ENCODE results near the gene MZT2B. TPM values are rescaled to one million over a fixed set of nuclear protein-coding genes. Genes with fewer than 3 reads are reported as not detected.
"Not testable (repeated sequence)": the region's sequence is repeated elsewhere in the genome, so short reads cannot be mapped to it uniquely, and the experiment has no call there.

The MZT2B gene
- total RNA-seq, 1 donor from 2014 or later, result 128 TPM

GRCh38 chr2:130190237-130190636 lies 8.2 kb downstream of the MZT2B start:
- DNase-seq (peak; percentile 45), ATAC-seq (no peak)
- no peak for TF ChIP-seq CTCF (IDR thresholded peaks at IDR 0.05)
- H3K27ac ChIP-seq, result no peak overlapping the region
- no peaks in the 10 kb centered on the region for H3K9me3 ChIP-seq
- no peak overlapping the region for H3K4me3 ChIP-seq
- no peaks in the 10 kb centered on the region for H3K27me3 ChIP-seq
- no peaks in the 10 kb centered on the region for H3K36me3 ChIP-seq
- intact Hi-C loops (cut with DNase I), result no loop called here
- no peaks in the 10 kb centered on the region for H3K4me1 ChIP-seq

- H3K27ac ChIP-seq; H3K9me3 ChIP-seq; intact Hi-C loops (cut with DNase I); H3K4me3 ChIP-seq; H3K4me1 ChIP-seq; H3K36me3 ChIP-seq; ATAC-seq; H3K27me3 ChIP-seq: not testable (repeated sequence)
- DNase-seq, result peak; percentile 20
Measured at GRCh38 chr2:130191319-130191718, 9.3 kb downstream of the MZT2B start.

GRCh38 chr2:130192451-130192850 lies 10.4 kb downstream of the MZT2B start:
- ATAC-seq; H3K27me3 ChIP-seq; H3K36me3 ChIP-seq; H3K4me1 ChIP-seq; H3K9me3 ChIP-seq; H3K27ac ChIP-seq; intact Hi-C loops (cut with DNase I); H3K4me3 ChIP-seq: not testable (repeated sequence)
- DNase-seq, result peak; percentile 25

- H3K36me3 ChIP-seq; H3K27ac ChIP-seq; H3K9me3 ChIP-seq; H3K4me1 ChIP-seq; DNase-seq; intact Hi-C loops (cut with DNase I); H3K27me3 ChIP-seq; ATAC-seq; H3K4me3 ChIP-seq: not testable (repeated sequence)
Measured at GRCh38 chr2:130193824-130194223, 11.8 kb downstream of the MZT2B start.

GRCh38 chr2:130195089-130195635 lies 13.1 kb downstream of the MZT2B start:
- H3K4me1 ChIP-seq; H3K27ac ChIP-seq; H3K4me3 ChIP-seq; intact Hi-C loops (cut with DNase I); H3K27me3 ChIP-seq; DNase-seq; ATAC-seq; H3K36me3 ChIP-seq; H3K9me3 ChIP-seq: not testable (repeated sequence)

GRCh38 chr2:130196052-130196451 lies 14.0 kb downstream of the MZT2B start:
- H3K9me3 ChIP-seq; intact Hi-C loops (cut with DNase I); H3K4me1 ChIP-seq; H3K36me3 ChIP-seq; DNase-seq; H3K27ac ChIP-seq; H3K4me3 ChIP-seq; H3K27me3 ChIP-seq; ATAC-seq: not testable (repeated sequence)

GRCh38 chr2:130198343-130198742 lies 16.3 kb downstream of the MZT2B start, which contains the start of gene TUBA3E:
Gene TUBA3E (minus strand): TSS chr2:130198439. CDS start chr2:130198360, 79 bp downstream.
- TF ChIP-seq CTCF (IDR thresholded peaks at IDR 0.05), result no peak
- Histone ChIP-seq H3K4me1 (no peaks in the 10 kb centered on the region), H3K27me3 (no peaks in the 10 kb centered on the region), H3K9me3 (no peaks in the 10 kb centered on the region), H3K27ac (no peak within 1 kb of the TSS), H3K36me3 (no peaks in the 10 kb centered on the region), H3K4me3 (no peak within 1 kb of the TSS)
- intact Hi-C loops (cut with DNase I), result no loop called here
- ATAC-seq, result no peak
- no peak for DNase-seq

- H3K9me3 ChIP-seq; H3K4me3 ChIP-seq; H3K36me3 ChIP-seq; H3K27me3 ChIP-seq; H3K27ac ChIP-seq; intact Hi-C loops (cut with DNase I); H3K4me1 ChIP-seq; DNase-seq: not testable (repeated sequence)
- peak; percentile 80 for ATAC-seq
Measured at GRCh38 chr2:130202518-130202917, 20.5 kb downstream of the MZT2B start.

GRCh38 chr2:130203150-130203549 lies 21.1 kb downstream of the MZT2B start:
- DNase-seq; H3K36me3 ChIP-seq; H3K9me3 ChIP-seq; H3K27me3 ChIP-seq; intact Hi-C loops (cut with DNase I); H3K27ac ChIP-seq; H3K4me3 ChIP-seq; H3K4me1 ChIP-seq; ATAC-seq: not testable (repeated sequence)

- ATAC-seq; intact Hi-C loops (cut with DNase I); H3K27ac ChIP-seq; H3K27me3 ChIP-seq; H3K4me1 ChIP-seq; H3K4me3 ChIP-seq; H3K9me3 ChIP-seq; DNase-seq; H3K36me3 ChIP-seq: not testable (repeated sequence)
Measured at GRCh38 chr2:130207051-130207450, 25.0 kb downstream of the MZT2B start.

- not testable (repeated sequence) for H3K4me3 ChIP-seq
Measured at GRCh38 chr2:130219147-130219546, 37.1 kb downstream of the MZT2B start.

GRCh38 chr2:130220505-130220904 lies 38.4 kb downstream of the MZT2B start:
- ATAC-seq; H3K36me3 ChIP-seq; H3K4me3 ChIP-seq; H3K27me3 ChIP-seq; H3K4me1 ChIP-seq; DNase-seq; H3K9me3 ChIP-seq; intact Hi-C loops (cut with DNase I); H3K27ac ChIP-seq: not testable (repeated sequence)

More at GRCh38 chr2:130219147-130219546, 37.1 kb downstream of the MZT2B start:
- H3K27ac ChIP-seq; H3K27me3 ChIP-seq; ATAC-seq; H3K36me3 ChIP-seq; intact Hi-C loops (cut with DNase I); DNase-seq; H3K9me3 ChIP-seq; H3K4me1 ChIP-seq: not testable (repeated sequence)

- H3K4me3 ChIP-seq; ATAC-seq; intact Hi-C loops (cut with DNase I); DNase-seq; H3K4me1 ChIP-seq; H3K27me3 ChIP-seq; H3K36me3 ChIP-seq; H3K27ac ChIP-seq; H3K9me3 ChIP-seq: not testable (repeated sequence)
Measured at GRCh38 chr2:130222523-130222922, 40.5 kb downstream of the MZT2B start.

Data from upper lobe of right lung (tissue), 1 donor.